T-helper 22 cell (primary cell): Measurements from ENCODE around the gene POFUT1.
"Not testable (repeated sequence)": the region's sequence is repeated elsewhere in the genome, so short reads cannot be mapped to it uniquely, and the experiment has no call there.

Experiments
- DNase-seq: peaks from one replicate; pipeline ENCODE4 v3.0.0-alpha.2; 2020; ENCODE audit warnings: low read depth

POFUT1 gene

DNA sequence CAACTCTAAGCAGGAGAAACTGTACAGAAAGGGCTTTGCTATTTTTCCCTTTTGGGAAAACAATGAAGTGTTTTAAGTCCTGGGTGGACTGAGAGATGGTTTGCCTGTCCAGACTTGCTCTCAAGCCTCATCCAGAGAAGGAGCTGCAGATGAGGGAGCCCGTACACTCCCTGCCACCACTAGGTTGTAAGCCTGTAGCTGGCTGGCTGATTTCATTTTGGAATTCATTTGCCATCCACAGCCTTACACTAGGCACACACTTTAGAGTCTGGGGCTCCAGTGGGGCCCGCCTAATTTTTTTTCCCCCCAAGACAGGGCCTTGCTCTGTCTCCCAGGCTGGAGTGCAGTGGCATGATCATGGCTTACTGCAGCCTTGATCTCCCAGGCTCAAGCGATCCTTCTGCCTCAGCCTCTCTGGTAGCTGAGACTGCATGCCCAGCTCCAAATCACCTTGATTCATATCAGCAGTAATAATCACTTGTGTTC lies 28.4 kb downstream of the POFUT1 start:
- no peak for DNase-seq

DNA sequence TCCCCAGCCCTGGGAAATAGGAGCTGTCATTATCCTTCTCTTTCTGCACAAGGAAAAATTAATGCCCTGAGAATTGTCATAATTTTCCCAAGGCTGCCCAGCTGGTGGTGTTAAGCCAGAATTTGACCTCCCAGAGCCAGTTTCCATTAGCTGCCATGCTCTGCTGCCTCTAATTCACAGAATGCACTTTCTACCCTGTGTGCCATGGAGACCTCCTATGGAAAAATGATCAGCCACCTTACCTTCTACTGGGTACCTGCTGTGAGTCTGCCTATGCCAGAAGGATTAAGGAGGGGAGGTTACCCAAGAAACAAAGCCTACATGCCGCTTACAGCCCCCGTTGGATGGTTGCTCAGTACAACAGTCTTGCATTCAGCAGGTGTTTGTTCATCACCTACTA lies 29.1 kb downstream of the POFUT1 start:
- no peak for DNase-seq

GRCh38 chr20:32237419-32237818 lies 29.7 kb downstream of the POFUT1 start:
- DNase-seq: no peak

GRCh38 chr20:32238483-32239425 lies 31.1 kb downstream of the POFUT1 start:
- DNase-seq: no peak

- no peak for DNase-seq
Measured at GRCh38 chr20:32240205-32240604, 32.5 kb downstream of the POFUT1 start.

DNA sequence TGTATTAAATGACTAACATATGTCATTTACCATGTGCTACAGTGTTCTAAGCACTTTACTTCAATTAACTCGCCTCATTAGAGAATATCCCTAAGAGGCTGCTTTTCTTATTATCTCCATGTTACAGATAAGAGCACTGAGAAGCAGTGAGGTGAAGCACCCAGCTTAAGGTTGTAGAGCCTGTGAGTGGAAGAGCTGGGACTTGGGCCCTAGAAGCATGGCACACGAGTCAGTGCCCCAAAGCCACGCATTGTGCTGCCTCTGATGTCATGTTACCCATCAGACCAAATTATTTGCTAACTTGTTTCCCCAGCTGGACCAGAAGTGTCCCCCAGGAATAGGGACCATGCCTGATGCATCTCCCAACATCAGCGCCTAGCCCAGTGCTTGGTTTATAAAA lies 34.1 kb downstream of the POFUT1 start:
- no peak for DNase-seq

- DNase-seq: no peak
Measured at GRCh38 chr20:32244150-32244823, 36.6 kb downstream of the POFUT1 start.

DNA sequence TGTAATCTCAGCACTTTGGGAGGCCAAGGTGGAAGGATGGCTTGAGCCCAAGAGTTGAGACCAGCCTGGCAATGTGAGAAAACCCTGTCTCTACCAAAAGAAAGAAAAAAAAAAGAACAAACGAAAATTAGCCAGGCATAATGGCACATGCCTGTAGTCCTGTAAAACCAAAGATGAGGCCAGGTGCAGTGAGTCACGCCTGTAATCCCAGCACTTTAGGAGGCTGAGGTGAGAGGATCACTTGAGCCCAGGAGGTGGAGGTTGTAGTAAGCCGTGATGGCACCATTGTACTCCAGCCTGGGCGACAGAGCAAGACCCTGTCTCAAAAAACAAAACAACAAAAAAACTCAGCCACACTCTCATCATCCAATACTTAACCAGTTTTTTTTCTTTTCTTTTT lies 37.3 kb downstream of the POFUT1 start:
- DNase-seq: no peak

DNA sequence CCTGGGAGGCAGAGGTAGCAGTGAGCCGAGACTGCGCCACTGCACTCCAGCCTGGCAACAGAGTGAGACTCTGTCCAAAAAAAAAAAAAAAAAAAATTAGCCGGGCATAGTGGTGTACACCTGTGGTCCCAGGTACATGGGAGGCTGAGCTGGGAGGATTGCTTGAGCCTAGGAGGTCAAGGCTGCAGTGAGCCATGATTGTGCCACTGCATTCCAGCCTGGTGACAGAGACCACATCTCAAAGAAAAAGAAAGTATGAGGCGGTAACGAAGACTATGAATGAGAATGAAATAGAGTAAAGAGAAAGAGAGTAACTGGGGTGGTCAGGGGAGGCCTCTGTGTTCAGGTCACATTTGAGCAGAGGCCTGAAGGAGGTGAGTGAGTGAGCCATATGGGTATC lies 38.5 kb downstream of the POFUT1 start:
- DNase-seq: not testable (repeated sequence)

DNA sequence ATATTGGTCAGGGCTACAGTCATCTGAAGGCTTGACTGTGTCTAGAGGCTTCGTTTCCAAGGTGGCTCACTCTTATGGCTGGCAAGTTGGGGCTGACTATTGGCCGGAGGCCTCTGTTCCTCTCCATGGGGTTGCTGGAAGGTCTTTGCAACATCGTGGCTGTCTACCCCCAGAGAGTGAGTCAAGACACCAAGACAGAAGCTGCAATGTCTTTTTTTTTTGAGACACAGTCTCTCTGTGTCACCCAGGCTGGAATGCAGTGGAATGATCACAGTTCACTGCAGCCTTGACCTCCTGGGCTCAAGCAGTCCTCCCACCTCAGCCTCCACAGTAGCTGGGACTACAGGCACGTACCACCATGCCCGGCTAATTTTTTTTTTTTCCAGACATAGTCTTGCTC lies 40.4 kb downstream of the POFUT1 start:
- no peak for DNase-seq

- peak; percentile 36 for DNase-seq
Measured at GRCh38 chr20:32249030-32249738, 41.5 kb downstream of the POFUT1 start.

DNA sequence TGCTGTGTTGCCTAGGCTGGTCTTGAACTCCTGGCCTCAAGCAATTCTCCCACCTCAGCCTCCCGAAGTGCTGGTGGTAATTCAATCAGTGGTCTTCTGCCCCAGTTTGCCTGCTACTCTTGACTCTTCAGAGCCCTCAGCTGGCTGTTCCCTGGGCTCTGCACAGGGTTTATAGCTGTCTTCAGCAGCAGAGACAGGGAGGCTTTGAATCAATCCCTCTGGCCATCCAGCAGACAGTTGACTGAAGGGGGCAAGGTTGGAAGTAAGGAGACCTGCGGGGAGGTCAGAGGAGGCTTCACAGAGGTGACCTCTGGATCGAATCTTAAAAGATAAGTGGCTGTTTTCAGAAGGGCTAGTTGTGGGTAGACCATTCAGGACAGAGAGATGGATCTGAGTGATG lies 43.8 kb downstream of the POFUT1 start:
- DNase-seq: no peak

- DNase-seq: peak; percentile 2
Measured at GRCh38 chr20:32252189-32252588, 44.5 kb downstream of the POFUT1 start.

DNA sequence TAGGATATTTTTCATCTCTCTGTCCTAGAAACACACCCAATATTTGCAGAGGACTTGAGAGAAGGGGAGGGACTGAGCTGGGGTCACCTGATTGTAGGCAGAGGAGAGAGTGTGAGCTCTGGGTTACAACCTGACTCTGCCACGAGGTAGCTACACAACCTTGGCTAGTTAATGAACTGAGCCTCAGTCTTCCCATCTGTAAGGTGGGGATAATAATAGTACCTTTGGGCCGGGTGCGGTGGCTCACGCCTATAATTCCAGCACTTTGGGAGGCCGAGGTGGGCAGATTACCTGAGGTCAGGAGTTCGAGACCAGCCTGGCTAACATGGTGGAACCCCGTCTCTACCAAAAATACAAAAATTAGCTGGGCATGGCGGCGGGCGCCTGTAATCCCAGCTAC lies 53.3 kb downstream of the POFUT1 start:
- DNase-seq: not testable (repeated sequence)

GRCh38 chr20:32261644-32262043 lies 54.0 kb downstream of the POFUT1 start:
- DNase-seq: no peak

DNA sequence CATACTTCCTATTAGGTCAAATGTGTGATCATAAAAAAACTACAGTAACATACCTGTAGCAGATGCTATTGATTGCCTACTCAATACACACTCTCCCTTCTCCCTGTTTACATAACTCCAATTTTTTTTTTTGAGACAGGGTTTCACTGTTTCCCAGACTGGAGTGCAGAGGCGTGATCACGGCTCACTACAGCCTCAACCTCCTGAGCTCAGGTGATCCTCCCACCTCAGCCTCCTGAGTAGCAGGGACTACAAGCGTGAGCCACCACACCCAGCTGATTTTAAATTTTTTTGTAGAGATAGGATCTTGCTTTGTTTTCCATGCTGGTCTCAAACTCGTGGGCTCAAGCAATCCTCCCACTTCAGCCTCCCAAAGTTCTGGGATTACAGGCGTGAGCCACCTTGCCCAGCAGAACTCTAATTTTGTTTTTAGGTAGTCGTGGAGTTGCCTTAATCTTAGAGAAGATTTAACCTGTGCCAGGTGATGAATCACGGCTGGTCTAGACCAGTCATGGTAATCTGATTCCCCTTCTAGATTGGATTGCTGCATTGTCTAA lies 55.8 kb downstream of the POFUT1 start:
- no peak for DNase-seq

- no peak for DNase-seq
Measured at GRCh38 chr20:32271620-32272019, 63.9 kb downstream of the POFUT1 start.

DNA sequence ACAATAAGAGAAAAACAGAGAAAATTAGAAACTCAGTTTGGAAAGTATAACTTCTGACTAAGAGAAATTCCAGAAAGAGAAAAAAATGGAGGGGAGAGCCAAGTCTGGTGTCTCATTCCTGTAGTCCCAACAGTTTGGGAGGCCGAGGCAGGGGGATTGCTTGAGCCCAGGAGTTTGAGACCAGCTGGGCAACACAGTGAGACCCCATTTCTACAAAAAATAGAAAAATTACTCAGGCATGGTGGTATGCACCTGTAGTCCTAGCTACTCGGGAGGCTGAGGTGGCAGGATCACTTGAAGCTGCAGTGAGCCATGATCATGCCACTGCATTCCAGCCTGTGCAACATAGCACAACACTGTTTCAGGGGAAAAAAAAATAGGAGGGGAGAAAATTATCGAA lies 66.7 kb downstream of the POFUT1 start:
- DNase-seq: no peak

DNA sequence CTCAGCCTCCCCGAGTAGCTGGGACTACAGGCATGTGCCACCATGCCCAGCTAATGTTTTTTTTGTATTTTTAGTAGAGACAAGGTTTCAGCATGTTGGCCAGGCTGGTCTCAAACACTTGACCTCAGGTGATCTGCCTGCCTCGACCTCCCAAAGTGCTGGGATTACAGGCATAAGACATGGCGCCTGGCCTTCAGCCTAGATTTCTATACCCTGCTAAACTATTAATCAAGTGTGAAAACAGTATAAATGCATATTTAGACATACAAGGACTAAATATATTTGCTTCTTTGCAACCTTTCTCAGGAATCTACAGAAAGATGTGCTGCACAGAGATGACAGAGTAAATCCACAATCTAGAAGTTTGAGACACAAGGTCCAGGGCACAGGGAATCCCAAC lies 67.5 kb downstream of the POFUT1 start:
- DNase-seq: not testable (repeated sequence)

- DNase-seq: peak; percentile 81
Measured at GRCh38 chr20:32277361-32278198, 69.9 kb downstream of the POFUT1 start, which contains the start of gene KIF3B. Gene KIF3B, plus strand, starts transcription at chr20:32277651. Its CDS starts 32,127 bp downstream, at chr20:32309778.

GRCh38 chr20:32278199-32278643 lies 70.5 kb downstream of the POFUT1 start:
- no peak for DNase-seq
